ENCODE measurements around the gene MCEE. TPM values are rescaled to one million over a fixed set of nuclear protein-coding genes. Genes with fewer than 3 reads are reported as not detected.

Gene MCEE
- total RNA-seq, 2 experiments from 2014 or later: 12.4 to 14.7 TPM

DNA sequence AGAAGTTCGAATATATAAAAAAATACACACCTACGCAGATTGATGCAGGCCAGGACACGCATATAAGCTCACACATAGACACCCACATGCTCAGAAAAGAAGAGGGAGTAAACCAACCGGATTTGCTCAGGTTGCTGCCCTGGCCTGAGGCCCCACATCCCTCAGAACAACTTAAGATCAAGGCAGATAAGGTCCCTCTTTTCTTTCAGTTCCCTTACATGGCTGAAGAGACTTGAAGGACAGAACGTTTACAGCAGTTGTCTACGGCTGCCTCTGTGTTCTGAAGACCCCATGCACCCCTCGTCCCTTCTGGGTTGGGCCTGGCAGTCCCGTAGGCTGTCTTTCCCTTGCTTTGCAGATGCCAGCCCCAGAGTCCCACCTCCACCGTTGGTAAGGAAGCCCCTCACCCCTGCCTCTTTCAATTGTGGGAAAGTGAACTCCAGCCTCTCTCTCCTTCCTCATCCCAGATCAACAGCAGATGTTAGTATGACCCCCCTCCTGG, 65.9 kb downstream of the MCEE start:
- CTCF ChIA-PET: no interaction called here
- no peaks in the 10 kb centered on the region for H3K9me3 Mint-ChIP-seq (ENCODE audit: insufficient read depth)
- POLR2A ChIA-PET: interaction anchor here (1.0 kb wide), 1 partner anchor 50 kb away, joined by 4 read pairs; no protein-coding TSS in a partner anchor

DNA sequence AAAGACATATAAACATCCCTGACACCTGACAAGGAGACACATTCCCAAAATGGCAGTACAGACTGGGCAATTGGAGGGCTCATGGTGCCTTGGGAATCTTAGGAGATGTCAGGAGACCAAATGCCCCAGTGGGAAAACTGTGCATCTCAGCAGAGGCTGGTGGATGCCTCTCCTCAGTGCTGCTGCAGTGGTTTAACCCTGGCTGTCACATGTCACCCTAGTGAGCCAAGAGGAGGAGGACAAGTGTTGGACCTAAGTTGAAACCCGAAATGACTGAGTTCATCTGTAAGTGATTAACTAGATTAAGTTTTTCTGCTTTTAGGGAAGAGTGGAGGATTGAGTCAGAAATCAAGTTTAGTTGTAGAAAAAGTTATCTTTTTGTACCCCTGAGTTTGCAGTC, 66.8 kb downstream of the MCEE start:
- no peaks in the 10 kb centered on the region for H3K9me3 Mint-ChIP-seq (ENCODE audit: insufficient read depth)
- peaks cover 12% of the 10 kb centered on the region for H3K4me1 Mint-ChIP-seq (ENCODE audit: low read depth)
- H3K27me3 Mint-ChIP-seq (ENCODE audit: low read depth): peaks cover 8% of the 10 kb centered on the region
- no peaks in the 10 kb centered on the region for H3K36me3 Mint-ChIP-seq (ENCODE audit: low read depth)
- POLR2A ChIA-PET: no interaction called here
- DNase-seq (no peak), ATAC-seq (no peak)
- no peak overlapping the region for H3K27ac Mint-ChIP-seq
- H3K4me3 Mint-ChIP-seq: no peak overlapping the region
- CTCF ChIA-PET: no interaction called here

More for the DNA sequence above, 65.9 kb downstream of the MCEE start:
- no peak overlapping the region for H3K27ac Mint-ChIP-seq
- H3K4me1 Mint-ChIP-seq (ENCODE audit: low read depth): peaks cover 14% of the 10 kb centered on the region
- no peak for ATAC-seq
- H3K27me3 Mint-ChIP-seq (ENCODE audit: low read depth): peaks cover 8% of the 10 kb centered on the region
- H3K4me3 Mint-ChIP-seq: no peak overlapping the region
- no peak for DNase-seq
- H3K36me3 Mint-ChIP-seq (ENCODE audit: low read depth): no peaks in the 10 kb centered on the region

- no peaks in the 10 kb centered on the region for H3K36me3 Mint-ChIP-seq (ENCODE audit: low read depth)
- H3K4me1 Mint-ChIP-seq (ENCODE audit: low read depth): no peaks in the 10 kb centered on the region
- H3K4me3 Mint-ChIP-seq: no peak overlapping the region
- no peak for DNase-seq
- ChIA-PET POLR2A (no interaction called here), CTCF (no interaction called here)
- peaks cover 8% of the 10 kb centered on the region for H3K27me3 Mint-ChIP-seq (ENCODE audit: low read depth)
- no peak overlapping the region for H3K27ac Mint-ChIP-seq
- no peak for ATAC-seq
- H3K9me3 Mint-ChIP-seq (ENCODE audit: insufficient read depth): no peaks in the 10 kb centered on the region
Observed at GRCh38 chr2:71060871-71061270, 69.2 kb downstream of the MCEE start.

DNA sequence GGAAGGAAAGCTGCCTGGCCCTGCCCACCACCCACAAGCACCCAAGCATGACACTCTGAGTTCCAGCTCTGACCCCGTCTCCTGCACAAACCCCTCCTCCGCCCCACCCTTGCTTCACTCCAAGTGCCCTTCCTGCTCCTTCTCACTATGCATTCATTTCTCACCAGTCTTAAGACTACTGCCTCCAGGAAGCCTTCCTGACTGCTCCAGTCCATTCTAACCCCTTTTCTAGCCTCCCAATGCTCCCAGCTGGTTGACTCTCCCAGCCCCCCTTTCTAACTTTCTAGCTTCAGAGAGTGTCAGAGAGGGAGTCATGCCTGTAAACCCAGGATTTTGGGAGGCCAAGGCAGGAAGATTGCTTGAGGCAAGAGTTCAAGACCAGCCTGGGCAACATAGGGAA, 69.8 kb downstream of the MCEE start:
- no peak overlapping the region for H3K27ac Mint-ChIP-seq
- ATAC-seq (no peak), DNase-seq (no peak)
- H3K4me1 Mint-ChIP-seq (ENCODE audit: low read depth): no peaks in the 10 kb centered on the region
- no peaks in the 10 kb centered on the region for H3K9me3 Mint-ChIP-seq (ENCODE audit: insufficient read depth)
- ChIA-PET POLR2A (no interaction called here), CTCF (no interaction called here)
- H3K27me3 Mint-ChIP-seq (ENCODE audit: low read depth): peaks cover 8% of the 10 kb centered on the region
- H3K36me3 Mint-ChIP-seq (ENCODE audit: low read depth): no peaks in the 10 kb centered on the region
- H3K4me3 Mint-ChIP-seq: no peak overlapping the region

Other genes with a start within 250 kb of the MCEE start
- not detected for gene VAX2, start 229.7 kb downstream of the MCEE start, total RNA-seq
- not detected for gene ATP6V1B1, start 194.3 kb downstream of the MCEE start, total RNA-seq
- not detected for gene ANKRD53, start 151.6 kb downstream of the MCEE start, total RNA-seq
- 10 to 100 TPM; 55.9 to 59.4 TPM for gene TEX261, start 135.4 kb downstream of the MCEE start, total RNA-seq
- gene NAGK, start 61.6 kb downstream of the MCEE start, total RNA-seq: 10 to 100 TPM; 68.3 to 75.3 TPM
- 10 to 100 TPM; 39.9 to 40.1 TPM for gene MPHOSPH10, start 405 bp upstream of the MCEE start, total RNA-seq
- 1 to 10 TPM; 1.3 to 1.5 TPM for gene PAIP2B, start 96.9 kb upstream of the MCEE start, total RNA-seq
- gene ZNF638, start 201.6 kb upstream of the MCEE start, total RNA-seq: 10 to 100 TPM; 69.7 to 74.0 TPM